Breast epithelium (tissue), 4 donors: Measurements from ENCODE around the gene ITPKB. TPM values are rescaled to one million over a fixed set of nuclear protein-coding genes. Genes with fewer than 3 reads are reported as not detected.

Experiments
- DNase-seq, 2 donors: peaks; one replicate each; pipeline ENCODE4 v3.0.0-alpha.2; 2019; ENCODE audit warnings: low spot score in 2 of 2
- H3K27ac ChIP-seq, 2 donors: fragments of 200-600 bp; sonication (generic) in 1 of 2; one replicate each; pipeline ENCODE4 v1.5.1; 2016 to 2019; ENCODE audit warnings: mild to moderate bottlenecking in 1 of 2
- H3K27me3 ChIP-seq, 2 donors: fragments of 200-600 bp; sonication (generic) in 1 of 2; one replicate each; pipeline versions ENCODE4 v1.5.1 to v1.6.0; 2017 to 2019; ENCODE audit warnings: control low read depth in 1 of 2, mild to moderate bottlenecking in 1 of 2
- H3K36me3 ChIP-seq: fragments of 200-600 bp; one replicate; pipeline ENCODE4 v1.5.1; 2019
- H3K4me1 ChIP-seq, 2 donors: fragments of 200-600 bp; sonication (generic); one replicate each; pipeline ENCODE4 v1.5.1; 2016 to 2019; ENCODE audit warnings: control low read depth in 1 of 2
- H3K4me3 ChIP-seq, 3 donors: fragments of 200-600 bp; sonication (generic); 1 replicate in 2 of 3; 2 replicates in 1 of 3; pipeline ENCODE4 v1.5.1; 2016 to 2019; ENCODE audit warnings: mild to moderate bottlenecking in 3 of 3, moderate library complexity in 2 of 3
- H3K9me3 ChIP-seq, 2 donors: fragments of 200-600 bp; sonication (generic) in 1 of 2; one replicate each; pipeline ENCODE4 v1.5.1; 2016 to 2019; ENCODE audit warnings: control low read depth in 1 of 2
- POLR2A ChIP-seq: fragments of 450-650 bp; IDR thresholded peaks from one replicate; pipeline ENCODE4 v1.6.1; 2016; ENCODE audit warnings: antibody characterized with exemption, mild to moderate bottlenecking, moderate library complexity
- POLR2AphosphoS5 ChIP-seq, 3 donors: sonication (generic); formaldehyde crosslinking; IDR thresholded peaks; one replicate each; pipeline ENCODE4 v1.6.1; 2017; ENCODE audit warnings: antibody characterized with exemption in 3 of 3
- intact Hi-C: fragments of 100-400 bp; cut with DNase I; formaldehyde crosslinking; loops from one replicate; pipeline ENCODE4 v1.15.1; 2023; ENCODE audit warnings: low total_unique reads
- total RNA-seq, 3 donors: library from RNA; depleted of rRNA; stranded (reverse); fragments of >200 nt; gene quantifications; one replicate each; pipeline ENCODE4 v1.1.0, GENCODE V29; 2016
- TF ChIP-seq, protein P1 (sequence below), 3 donors: fragments of 450-650 bp; IDR thresholded peaks; one replicate each; pipeline ENCODE4 v1.5.1; 2016 to 2017; ENCODE audit warnings: antibody characterized with exemption in 3 of 3, mild to moderate bottlenecking in 3 of 3, moderate library complexity in 3 of 3

The ITPKB gene
- total RNA-seq, 3 donors from 2014 or later, result 24.0 to 37.6 (median 25.6) TPM

DNA sequence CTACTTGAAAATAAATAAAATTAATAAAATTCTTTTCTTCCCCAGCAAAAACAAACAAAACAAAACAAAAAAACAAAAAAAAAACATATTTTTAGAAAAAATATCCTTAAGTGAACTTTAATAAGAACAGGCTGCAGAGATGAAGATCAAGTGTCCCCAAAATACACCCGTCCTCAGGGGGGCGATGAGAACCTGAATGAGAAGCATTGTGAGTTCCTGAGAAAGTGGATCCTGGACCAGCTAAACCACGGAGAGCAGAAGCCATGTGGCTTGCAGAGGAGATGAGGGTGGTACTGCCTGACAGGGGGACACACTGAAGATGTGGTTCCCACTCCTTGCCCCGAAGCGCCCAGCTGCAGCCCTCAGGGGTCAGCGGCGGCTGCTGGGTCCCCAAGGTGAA lies 89.3 kb downstream of the ITPKB start:
- Histone ChIP-seq H3K4me3 (no peak overlapping the region), H3K27ac (no peak overlapping the region), H3K9me3 (no peaks in the 10 kb centered on the region), H3K36me3 (no peaks in the 10 kb centered on the region), H3K27me3 (no peaks in the 10 kb centered on the region), H3K4me1 (peaks cover 3 to 8% of the 10 kb centered on the region in 2 donors)
- no peak for TF ChIP-seq POLR2A
- TF ChIP-seq, protein P1, sequence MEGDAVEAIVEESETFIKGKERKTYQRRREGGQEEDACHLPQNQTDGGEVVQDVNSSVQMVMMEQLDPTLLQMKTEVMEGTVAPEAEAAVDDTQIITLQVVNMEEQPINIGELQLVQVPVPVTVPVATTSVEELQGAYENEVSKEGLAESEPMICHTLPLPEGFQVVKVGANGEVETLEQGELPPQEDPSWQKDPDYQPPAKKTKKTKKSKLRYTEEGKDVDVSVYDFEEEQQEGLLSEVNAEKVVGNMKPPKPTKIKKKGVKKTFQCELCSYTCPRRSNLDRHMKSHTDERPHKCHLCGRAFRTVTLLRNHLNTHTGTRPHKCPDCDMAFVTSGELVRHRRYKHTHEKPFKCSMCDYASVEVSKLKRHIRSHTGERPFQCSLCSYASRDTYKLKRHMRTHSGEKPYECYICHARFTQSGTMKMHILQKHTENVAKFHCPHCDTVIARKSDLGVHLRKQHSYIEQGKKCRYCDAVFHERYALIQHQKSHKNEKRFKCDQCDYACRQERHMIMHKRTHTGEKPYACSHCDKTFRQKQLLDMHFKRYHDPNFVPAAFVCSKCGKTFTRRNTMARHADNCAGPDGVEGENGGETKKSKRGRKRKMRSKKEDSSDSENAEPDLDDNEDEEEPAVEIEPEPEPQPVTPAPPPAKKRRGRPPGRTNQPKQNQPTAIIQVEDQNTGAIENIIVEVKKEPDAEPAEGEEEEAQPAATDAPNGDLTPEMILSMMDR (IDR thresholded peaks at IDR 0.05), result no peak
- no peak for TF ChIP-seq POLR2AphosphoS5 (IDR thresholded peaks at IDR 0.05)
- intact Hi-C loops, result no loop called here
- no peak for DNase-seq

DNA sequence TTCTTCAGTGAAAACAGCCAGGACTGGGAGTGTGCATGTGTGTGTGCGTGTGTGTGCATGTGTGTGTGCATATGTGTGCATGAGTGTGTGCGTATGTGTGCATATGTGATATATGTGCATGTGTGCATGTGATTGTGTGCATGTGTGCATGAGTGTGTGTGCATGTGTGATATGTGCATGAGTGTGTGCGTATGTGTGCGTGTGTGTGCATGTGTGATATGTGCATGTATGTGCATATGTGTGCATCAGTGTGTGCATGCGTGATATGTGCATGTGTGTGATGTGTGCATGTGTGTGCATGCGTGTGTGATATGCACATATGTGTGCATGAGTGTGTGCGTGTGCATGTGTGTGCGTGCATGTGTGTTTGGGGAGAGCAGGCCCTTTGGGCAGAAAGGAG lies 89.8 kb downstream of the ITPKB start:
- Histone ChIP-seq H3K9me3 (no peaks in the 10 kb centered on the region), H3K4me1 (peaks cover 0 to 2% of the 10 kb centered on the region in 2 donors), H3K36me3 (no peaks in the 10 kb centered on the region), H3K27ac (no peak overlapping the region), H3K27me3 (no peaks in the 10 kb centered on the region), H3K4me3 (no peak overlapping the region)
- no peak for DNase-seq
- intact Hi-C loops, result no loop called here
- TF ChIP-seq POLR2A (no peak), POLR2AphosphoS5 (IDR thresholded peaks at IDR 0.05) (no peak)
- TF ChIP-seq, protein P1 (IDR thresholded peaks at IDR 0.05), result no peak

DNA sequence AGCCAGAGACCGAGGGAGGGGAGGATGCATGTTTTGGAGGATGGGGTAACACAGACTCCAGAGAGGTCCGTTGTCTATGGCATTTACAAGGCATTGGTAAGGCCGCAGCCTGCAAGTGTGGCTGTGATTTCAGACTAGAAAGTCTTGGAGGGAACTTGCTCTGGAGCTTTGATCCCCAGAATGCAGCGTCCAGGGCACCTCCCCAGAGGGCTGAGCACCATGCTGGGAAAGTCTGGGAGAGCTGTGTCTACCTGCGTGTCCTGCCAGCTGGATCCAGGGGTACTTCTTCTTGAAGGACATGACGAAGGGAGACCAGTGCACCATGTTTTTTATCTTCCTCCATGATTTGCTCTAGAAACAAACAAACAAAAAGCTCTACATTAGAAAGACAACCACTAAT lies 90.7 kb downstream of the ITPKB start:
- H3K36me3 ChIP-seq, result no peaks in the 10 kb centered on the region
- H3K4me3 ChIP-seq, result no peak overlapping the region
- no peak overlapping the region for H3K27ac ChIP-seq
- TF ChIP-seq POLR2A, result no peak
- TF ChIP-seq, protein P1 (IDR thresholded peaks at IDR 0.05), result no peak
- no peaks in the 10 kb centered on the region for H3K9me3 ChIP-seq
- H3K4me1 ChIP-seq, result peaks cover under 1% of the 10 kb centered on the region in 2 donors
- intact Hi-C loops, result no loop called here
- no peak for DNase-seq
- H3K27me3 ChIP-seq, result no peaks in the 10 kb centered on the region

DNA sequence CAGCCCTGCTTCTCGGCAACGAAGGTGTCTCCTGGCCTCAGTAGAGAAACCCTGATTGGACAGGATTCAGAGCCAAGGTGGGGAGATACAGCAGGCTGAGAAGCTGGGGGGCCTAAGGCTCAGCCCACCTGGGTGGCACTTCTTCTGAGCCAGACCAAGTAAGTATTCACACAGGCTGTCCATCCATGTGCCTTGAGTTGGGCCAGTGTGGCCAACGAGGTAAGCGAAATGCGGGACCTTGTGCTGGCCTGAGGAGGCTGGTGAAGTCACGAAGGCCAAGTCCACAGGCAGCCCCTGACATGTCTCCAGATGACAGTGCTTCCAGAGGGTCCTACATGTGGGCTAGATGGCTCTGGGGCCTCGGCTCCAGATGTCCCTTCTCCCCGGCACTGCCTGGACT lies 91.4 kb downstream of the ITPKB start:
- Histone ChIP-seq H3K4me3 (no peak overlapping the region), H3K36me3 (no peaks in the 10 kb centered on the region), H3K27ac (no peak overlapping the region), H3K27me3 (no peaks in the 10 kb centered on the region), H3K4me1 (peaks cover 3 to 5% of the 10 kb centered on the region in 2 donors), H3K9me3 (no peaks in the 10 kb centered on the region)
- DNase-seq, result no peak
- intact Hi-C loops, result no loop called here
- no peak for TF ChIP-seq POLR2AphosphoS5 (IDR thresholded peaks at IDR 0.05)
- TF ChIP-seq, protein P1 (IDR thresholded peaks at IDR 0.05), result no peak
- no peak for TF ChIP-seq POLR2A

DNA sequence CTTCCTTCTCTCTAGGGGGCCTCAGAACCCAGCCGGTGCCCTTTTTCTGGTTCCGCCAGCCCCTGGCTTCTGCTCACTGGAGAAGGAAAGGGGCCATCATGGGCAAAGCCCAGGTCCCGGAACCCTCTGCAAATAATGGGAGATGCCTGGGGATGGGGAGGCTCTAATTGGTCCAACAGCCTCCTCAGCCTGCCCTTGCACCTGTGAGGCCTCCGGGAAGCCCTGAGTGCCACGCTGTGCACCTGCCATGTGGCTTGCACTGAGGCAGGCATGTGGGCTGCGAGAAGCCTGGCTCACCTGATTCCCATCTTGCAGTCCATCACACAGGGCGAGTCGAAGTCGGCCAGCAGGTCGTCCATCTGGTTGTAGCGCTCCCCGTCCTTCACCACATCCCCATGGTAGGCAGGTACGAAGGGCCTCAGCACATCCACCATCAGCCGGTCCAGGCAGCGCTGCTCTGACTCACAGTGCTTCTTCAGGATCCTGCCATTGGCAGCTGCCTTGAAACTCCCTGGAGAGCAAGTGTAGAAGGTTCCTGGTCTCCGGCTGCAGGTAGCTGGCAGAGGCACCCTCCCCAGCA lies 92.1 kb downstream of the ITPKB start:
- TF ChIP-seq POLR2A (no peak), POLR2AphosphoS5 (IDR thresholded peaks at IDR 0.05) (no peak)
- TF ChIP-seq, protein P1 (IDR thresholded peaks at IDR 0.05), result no peak
- intact Hi-C loops, result no loop called here
- no peaks in the 10 kb centered on the region for H3K36me3 ChIP-seq
- no peak overlapping the region for H3K27ac ChIP-seq
- H3K27me3 ChIP-seq, result no peaks in the 10 kb centered on the region
- H3K4me3 ChIP-seq, result no peak overlapping the region
- no peak for DNase-seq
- peaks cover 3 to 5% of the 10 kb centered on the region in 2 donors for H3K4me1 ChIP-seq
- H3K9me3 ChIP-seq, result no peaks in the 10 kb centered on the region
